ENCODE measurements around the gene HDAC7.
A peak's percentile ranks its signal among the peaks of the same experiment; 100 is the strongest.

The HDAC7 gene

GRCh38 chr12:47779943-47780504 lies 39.7 kb downstream of the HDAC7 start:
- H4K20me1 ChIP-seq (ENCODE audit: control insufficient read depth, insufficient read depth, low read depth, low read length) = no peaks in the 10 kb centered on the region
- peaks cover 10% of the 10 kb centered on the region for H3F3A ChIP-seq (ENCODE audit: control insufficient read depth, insufficient read depth)

GRCh38 chr12:47779301-47779942 lies 40.3 kb downstream of the HDAC7 start:
- H3K4me3 ChIP-seq (ENCODE audit: low read length) = peak overlapping the region; percentile 39; the same call in 1 of the 2 replicates
- peaks cover 10% of the 10 kb centered on the region for H3F3A ChIP-seq (ENCODE audit: control insufficient read depth, insufficient read depth)
- peaks cover 29% of the 10 kb centered on the region for H3K36me3 ChIP-seq (ENCODE audit: control insufficient read depth, low read length)
- H3K4me1 ChIP-seq (ENCODE audit: control insufficient read depth, low read length) = peaks cover 33% of the 10 kb centered on the region
- TF ChIP-seq EZH2phosphoT487 (IDR thresholded peaks at IDR 0.05; ENCODE audit: borderline replicate concordance, low read length) (no peak), CTCF (IDR thresholded peaks at IDR 0.05; ENCODE audit: low read depth, low read length, poor library complexity, severe bottlenecking) (peak; percentile 96)
- H3K79me2 ChIP-seq (ENCODE audit: control insufficient read depth, low read length) = no peaks in the 10 kb centered on the region; the same call in 1 of the 2 replicates
- no peaks in the 10 kb centered on the region for H3K9me2 ChIP-seq (replicated peaks; ENCODE audit: control insufficient read depth, low read length)
- H3K27me3 ChIP-seq (ENCODE audit: control insufficient read depth, low read length) = no peaks in the 10 kb centered on the region
- H3K4me2 ChIP-seq (ENCODE audit: low read length) = peak overlapping the region; percentile 57
- H3K27ac ChIP-seq (ENCODE audit: low read depth, low read length) = no peak overlapping the region
- H3K9me3 ChIP-seq (ENCODE audit: control insufficient read depth, insufficient read depth, low read length) = no peaks in the 10 kb centered on the region
- no peaks in the 10 kb centered on the region for H4K20me1 ChIP-seq (ENCODE audit: control insufficient read depth, insufficient read depth, low read depth, low read length)

More at GRCh38 chr12:47779943-47780504, 39.7 kb downstream of the HDAC7 start:
- peaks cover 35% of the 10 kb centered on the region for H3K36me3 ChIP-seq (ENCODE audit: control insufficient read depth, low read length)
- no peaks in the 10 kb centered on the region for H3K27me3 ChIP-seq (ENCODE audit: control insufficient read depth, low read length)
- H3K9me2 ChIP-seq (replicated peaks; ENCODE audit: control insufficient read depth, low read length) = no peaks in the 10 kb centered on the region
- no peaks in the 10 kb centered on the region for H3K79me2 ChIP-seq (ENCODE audit: control insufficient read depth, low read length)
- peaks cover 27% of the 10 kb centered on the region for H3K4me1 ChIP-seq (ENCODE audit: control insufficient read depth, low read length)
- TF ChIP-seq EZH2phosphoT487 (IDR thresholded peaks at IDR 0.05; ENCODE audit: borderline replicate concordance, low read length) = no peak
- TF ChIP-seq CTCF (IDR thresholded peaks at IDR 0.05; ENCODE audit: low read depth, low read length, poor library complexity, severe bottlenecking) = no peak
- no peak overlapping the region; the same call in 1 of the 2 replicates for H3K4me3 ChIP-seq (ENCODE audit: low read length)
- no peak overlapping the region for H3K27ac ChIP-seq (ENCODE audit: low read depth, low read length)
- H3K4me2 ChIP-seq (ENCODE audit: low read length) = peak overlapping the region; percentile 57
- no peaks in the 10 kb centered on the region for H3K9me3 ChIP-seq (ENCODE audit: control insufficient read depth, insufficient read depth, low read length)

GRCh38 chr12:47778881-47779280 lies 40.8 kb downstream of the HDAC7 start:
- Histone ChIP-seq H3K36me3 (ENCODE audit: control insufficient read depth, low read length) (peaks cover 24% of the 10 kb centered on the region), H3K9me2 (replicated peaks; ENCODE audit: control insufficient read depth, low read length) (no peaks in the 10 kb centered on the region), H4K20me1 (ENCODE audit: control insufficient read depth, insufficient read depth, low read depth, low read length) (no peaks in the 10 kb centered on the region), H3K27ac (ENCODE audit: low read depth, low read length) (no peak overlapping the region), H3K4me3 (ENCODE audit: low read length) (no peak overlapping the region), H3K4me2 (ENCODE audit: low read length) (0 out of 2 replicates have a peak overlapping the region, but pooled peaks have one; percentile 57), H3K27me3 (ENCODE audit: control insufficient read depth, low read length) (no peaks in the 10 kb centered on the region), H3F3A (ENCODE audit: control insufficient read depth, insufficient read depth) (peaks cover 10% of the 10 kb centered on the region), H3K4me1 (ENCODE audit: control insufficient read depth, low read length) (peaks cover 39% of the 10 kb centered on the region), H3K79me2 (ENCODE audit: control insufficient read depth, low read length) (peaks cover 2% of the 10 kb centered on the region), H3K9me3 (ENCODE audit: control insufficient read depth, insufficient read depth, low read length) (no peaks in the 10 kb centered on the region)
- TF ChIP-seq CTCF (IDR thresholded peaks at IDR 0.05; ENCODE audit: low read depth, low read length, poor library complexity, severe bottlenecking) = no peak
- no peak for TF ChIP-seq EZH2phosphoT487 (IDR thresholded peaks at IDR 0.05; ENCODE audit: borderline replicate concordance, low read length)
